ENCODE data around the gene PPHLN1.

PPHLN1 gene

DNA sequence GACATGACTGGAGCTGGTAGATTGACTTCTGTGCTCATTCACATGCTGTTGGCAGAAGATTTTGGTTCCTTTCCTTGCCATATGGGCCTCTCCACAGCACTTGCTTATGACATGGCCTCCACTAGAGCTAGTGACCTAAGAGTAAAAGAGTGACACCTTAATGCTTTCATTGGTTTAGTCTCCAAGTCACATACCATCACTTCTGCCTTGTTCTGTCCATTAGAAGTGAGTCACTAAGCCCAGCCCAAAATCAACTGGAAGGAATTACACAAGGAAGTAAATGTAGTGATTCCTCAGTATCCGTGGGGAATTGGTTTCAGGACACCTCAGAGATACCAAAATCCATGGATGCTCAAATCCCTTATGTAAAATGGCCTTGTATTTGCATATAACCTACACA lies 81.3 kb downstream of the PPHLN1 start:
- no peak for DNase-seq (ENCODE audit: low read depth)
- TF ChIP-seq, protein P1, sequence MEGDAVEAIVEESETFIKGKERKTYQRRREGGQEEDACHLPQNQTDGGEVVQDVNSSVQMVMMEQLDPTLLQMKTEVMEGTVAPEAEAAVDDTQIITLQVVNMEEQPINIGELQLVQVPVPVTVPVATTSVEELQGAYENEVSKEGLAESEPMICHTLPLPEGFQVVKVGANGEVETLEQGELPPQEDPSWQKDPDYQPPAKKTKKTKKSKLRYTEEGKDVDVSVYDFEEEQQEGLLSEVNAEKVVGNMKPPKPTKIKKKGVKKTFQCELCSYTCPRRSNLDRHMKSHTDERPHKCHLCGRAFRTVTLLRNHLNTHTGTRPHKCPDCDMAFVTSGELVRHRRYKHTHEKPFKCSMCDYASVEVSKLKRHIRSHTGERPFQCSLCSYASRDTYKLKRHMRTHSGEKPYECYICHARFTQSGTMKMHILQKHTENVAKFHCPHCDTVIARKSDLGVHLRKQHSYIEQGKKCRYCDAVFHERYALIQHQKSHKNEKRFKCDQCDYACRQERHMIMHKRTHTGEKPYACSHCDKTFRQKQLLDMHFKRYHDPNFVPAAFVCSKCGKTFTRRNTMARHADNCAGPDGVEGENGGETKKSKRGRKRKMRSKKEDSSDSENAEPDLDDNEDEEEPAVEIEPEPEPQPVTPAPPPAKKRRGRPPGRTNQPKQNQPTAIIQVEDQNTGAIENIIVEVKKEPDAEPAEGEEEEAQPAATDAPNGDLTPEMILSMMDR (IDR thresholded peaks at IDR 0.05; ENCODE audit: control insufficient read depth, extremely low read depth, insufficient read depth): no peak
- H3K4me3 ChIP-seq (ENCODE audit: low read depth, low read length): no peak overlapping the region

DNA sequence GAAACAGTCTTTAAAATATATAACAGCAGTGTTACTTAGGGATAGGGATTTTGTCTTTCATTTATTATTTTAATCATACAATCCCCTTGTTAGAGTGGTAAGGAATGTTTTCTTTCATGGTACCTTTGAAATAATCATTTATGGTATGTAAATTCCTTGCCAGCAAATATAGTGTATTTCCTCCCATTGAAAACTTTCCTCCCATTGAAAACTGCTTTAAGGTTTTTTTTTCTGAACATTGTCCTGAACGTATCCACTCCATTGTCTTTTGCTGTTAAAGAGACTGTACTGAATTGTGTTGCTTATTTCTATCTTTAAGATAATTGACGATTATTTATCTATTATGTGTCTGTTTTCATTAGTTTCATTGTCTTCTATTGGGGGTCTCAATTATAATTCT lies 83.5 kb downstream of the PPHLN1 start:
- TF ChIP-seq, protein P1 (IDR thresholded peaks at IDR 0.05; ENCODE audit: control insufficient read depth, extremely low read depth, insufficient read depth): no peak
- no peak overlapping the region for H3K4me3 ChIP-seq (ENCODE audit: low read depth, low read length)
- no peak for DNase-seq (ENCODE audit: low read depth)

DNA sequence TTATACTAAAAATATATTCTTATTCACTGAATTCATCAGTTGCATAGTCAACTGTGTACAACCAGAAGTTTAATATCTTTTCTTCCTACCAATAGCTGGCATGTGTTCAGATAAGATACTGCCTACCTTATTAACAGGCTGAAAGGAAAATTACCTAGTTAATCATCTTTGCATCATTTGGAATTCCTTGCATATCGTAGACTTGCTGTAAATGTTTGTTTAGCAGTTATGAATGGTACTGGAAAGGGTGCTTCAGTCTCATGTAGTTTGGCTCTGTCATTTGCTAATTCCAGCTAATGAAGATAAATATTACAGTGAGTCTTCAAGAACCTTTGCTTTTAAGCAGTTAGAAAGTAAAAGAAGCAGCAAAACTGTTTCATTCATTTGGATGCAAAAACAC lies 84.4 kb downstream of the PPHLN1 start:
- H3K4me3 ChIP-seq (ENCODE audit: low read depth, low read length): no peak overlapping the region
- no peak for DNase-seq (ENCODE audit: low read depth)
- TF ChIP-seq, protein P1 (IDR thresholded peaks at IDR 0.05; ENCODE audit: control insufficient read depth, extremely low read depth, insufficient read depth): no peak

DNA sequence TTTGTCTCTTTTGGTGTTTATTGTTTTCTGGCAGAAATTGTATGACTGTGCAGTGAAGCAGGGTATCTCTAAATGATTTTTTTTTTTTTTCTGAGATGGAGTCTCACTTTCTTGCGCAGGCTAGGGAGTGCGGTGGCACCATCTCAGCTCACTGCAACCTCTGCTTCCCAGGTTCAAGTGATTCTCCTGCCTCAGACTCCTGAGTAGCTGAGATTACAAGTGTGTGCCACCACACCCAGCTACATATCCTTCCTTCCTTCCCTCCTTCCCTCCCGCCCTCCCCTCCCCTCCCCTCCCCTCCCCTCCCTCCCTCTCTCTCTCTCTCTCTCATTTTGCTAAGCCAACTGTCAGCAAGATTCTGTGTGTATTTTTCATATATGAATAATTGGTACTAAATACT lies 94.4 kb downstream of the PPHLN1 start:
- DNase-seq (ENCODE audit: low read depth): no peak
- TF ChIP-seq, protein P1 (IDR thresholded peaks at IDR 0.05; ENCODE audit: control insufficient read depth, extremely low read depth, insufficient read depth): no peak
- H3K4me3 ChIP-seq (ENCODE audit: low read depth, low read length): no peak overlapping the region

DNA sequence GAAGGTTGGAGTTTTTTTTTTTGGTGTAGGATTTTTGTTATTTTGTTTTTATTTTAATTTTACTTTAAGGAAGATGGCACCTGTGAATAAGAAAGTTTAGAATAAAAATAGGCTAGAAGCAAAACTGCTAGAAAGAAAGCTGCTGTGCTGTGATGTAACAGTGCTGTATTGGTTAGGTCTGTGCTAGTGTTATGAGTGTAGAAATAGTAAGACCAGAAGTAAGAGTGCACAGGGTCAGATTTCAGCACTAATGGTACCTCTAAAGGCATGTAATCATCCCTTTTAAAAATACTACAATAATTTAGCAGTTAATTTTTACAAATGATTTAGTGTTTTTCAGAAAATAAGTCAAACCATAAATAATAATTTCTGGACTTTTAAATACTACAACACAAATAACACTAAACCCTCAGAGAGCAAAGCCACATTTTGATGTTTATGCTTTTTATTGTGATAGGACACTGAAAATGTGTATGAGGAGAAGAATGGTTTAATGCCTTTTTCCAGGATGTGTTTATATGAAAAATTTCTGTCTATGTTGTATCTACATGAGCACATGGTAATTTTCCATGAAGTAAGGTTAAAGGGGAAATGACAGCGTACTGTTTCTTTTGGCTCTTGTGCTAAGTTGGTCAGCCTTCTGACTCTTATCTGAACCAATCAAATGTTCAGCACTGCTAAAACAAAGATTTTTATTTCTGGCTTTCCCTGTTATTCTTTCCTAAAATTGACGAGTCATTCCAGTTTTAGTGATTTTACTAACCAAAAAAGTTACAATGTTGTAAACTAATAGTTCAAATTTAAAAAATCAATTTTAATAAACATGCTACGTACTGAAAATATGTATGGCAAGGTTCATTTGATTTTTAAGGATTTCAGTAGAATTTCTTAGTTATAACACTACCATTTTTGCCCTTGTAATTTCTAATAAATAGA lies 96.1 kb downstream of the PPHLN1 start:
- TF ChIP-seq, protein P1 (IDR thresholded peaks at IDR 0.05; ENCODE audit: control insufficient read depth, extremely low read depth, insufficient read depth): no peak
- no peak overlapping the region for H3K4me3 ChIP-seq (ENCODE audit: low read depth, low read length)
- no peak for DNase-seq (ENCODE audit: low read depth)

DNA sequence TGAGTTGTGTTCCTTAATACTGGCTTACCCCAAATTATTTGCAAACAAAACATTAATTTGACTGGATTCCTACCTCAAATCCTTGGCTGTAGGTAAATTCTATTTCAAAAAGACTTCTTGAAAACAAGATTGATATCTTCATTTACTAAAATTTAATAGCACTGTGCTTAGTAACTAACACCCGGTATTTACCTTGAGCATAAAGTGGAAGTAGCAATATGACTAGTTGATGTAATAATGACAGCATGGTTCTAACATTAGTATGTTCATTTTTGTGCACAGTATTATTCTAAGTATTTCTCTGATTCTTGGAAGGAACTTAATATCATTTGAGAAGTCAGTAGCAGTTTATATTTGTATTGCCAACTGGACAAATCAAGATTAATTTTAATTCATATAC lies 96.8 kb downstream of the PPHLN1 start:
- no peak for DNase-seq (ENCODE audit: low read depth)
- TF ChIP-seq, protein P1 (IDR thresholded peaks at IDR 0.05; ENCODE audit: control insufficient read depth, extremely low read depth, insufficient read depth): no peak
- H3K4me3 ChIP-seq (ENCODE audit: low read depth, low read length): no peak overlapping the region

DNA sequence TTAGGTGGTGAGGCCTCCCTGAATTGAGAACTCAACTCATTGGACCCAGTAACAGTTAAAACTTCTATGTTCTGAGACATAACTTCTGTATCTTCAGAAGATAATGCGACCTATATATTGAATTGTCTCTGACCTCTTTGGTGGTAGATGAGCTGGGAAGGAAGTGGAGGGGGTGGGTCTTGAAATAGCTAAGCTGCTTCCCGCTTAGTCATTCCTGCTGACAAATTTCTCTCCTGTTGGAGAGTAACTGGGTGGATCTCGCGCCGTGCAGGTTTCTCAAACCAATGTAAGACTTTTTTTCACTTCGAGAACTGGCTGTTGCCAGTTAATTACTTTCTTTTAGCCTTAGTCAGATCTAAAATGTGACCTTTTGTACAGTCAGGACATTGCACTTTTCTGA lies 100.8 kb downstream of the PPHLN1 start:
- TF ChIP-seq, protein P1 (IDR thresholded peaks at IDR 0.05; ENCODE audit: control insufficient read depth, extremely low read depth, insufficient read depth): no peak
- H3K4me3 ChIP-seq (ENCODE audit: low read depth, low read length): no peak overlapping the region
- DNase-seq (ENCODE audit: low read depth): no peak
